BLaER1 (cell line): ENCODE measurements around the gene RBP3.

Source experiments
- H3K27ac ChIP-seq: shearing (Covaris generic); formaldehyde crosslinking; 2 replicates; pipeline ENCODE4 v1.8.1; 2022
- H3K27me3 ChIP-seq: shearing (Covaris generic); formaldehyde crosslinking; 2 replicates; pipeline ENCODE4 v1.8.1; 2022
- H3K36me3 ChIP-seq: shearing (Covaris generic); formaldehyde crosslinking; 2 replicates; pipeline ENCODE4 v1.8.1; 2022
- H3K4me1 ChIP-seq: shearing (Covaris generic); formaldehyde crosslinking; 2 replicates; pipeline ENCODE4 v1.8.1; 2022
- H3K4me2 ChIP-seq: shearing (Covaris generic); formaldehyde crosslinking; 2 replicates; pipeline ENCODE4 v1.8.1; 2022
- H3K4me3 ChIP-seq: shearing (Covaris generic); formaldehyde crosslinking; 2 replicates; pipeline ENCODE4 v1.8.1; 2022
- H3K9ac ChIP-seq: shearing (Covaris generic); formaldehyde crosslinking; 2 replicates; pipeline ENCODE4 v1.8.1; 2022
- H3K9me3 ChIP-seq: shearing (Covaris generic); formaldehyde crosslinking; 2 replicates; pipeline ENCODE4 v1.8.1; 2022
- H4K20me1 ChIP-seq: shearing (Covaris generic); formaldehyde crosslinking; 2 replicates; pipeline ENCODE4 v1.8.1; 2022
- Cebpa-rat ChIP-seq: shearing (Covaris generic); IDR thresholded peaks from 2 replicates; pipeline ENCODE4 v1.8.1; 2022

The RBP3 gene

GRCh38 chr10:47354900-47355299, 6.7 kb downstream of the RBP3 start:
- TF ChIP-seq Cebpa-rat, result no peak
- H3K27me3 ChIP-seq, result no peaks in the 10 kb centered on the region
- no peak overlapping the region for H3K4me2 ChIP-seq
- no peaks in the 10 kb centered on the region for H4K20me1 ChIP-seq
- no peak overlapping the region for H3K27ac ChIP-seq
- H3K4me3 ChIP-seq, result no peak overlapping the region
- H3K4me1 ChIP-seq, result no peaks in the 10 kb centered on the region
- no peaks in the 10 kb centered on the region for H3K36me3 ChIP-seq
- H3K9me3 ChIP-seq, result no peaks in the 10 kb centered on the region
- no peak overlapping the region for H3K9ac ChIP-seq

GRCh38 chr10:47356708-47357107, 8.5 kb downstream of the RBP3 start:
- Histone ChIP-seq H4K20me1 (no peaks in the 10 kb centered on the region), H3K4me3 (no peak overlapping the region), H3K9me3 (no peaks in the 10 kb centered on the region), H3K27me3 (no peaks in the 10 kb centered on the region), H3K4me2 (no peak overlapping the region), H3K27ac (no peak overlapping the region), H3K36me3 (no peaks in the 10 kb centered on the region), H3K4me1 (peaks cover 8% of the 10 kb centered on the region), H3K9ac (no peak overlapping the region)
- TF ChIP-seq Cebpa-rat, result no peak

- Histone ChIP-seq H4K20me1 (no peaks in the 10 kb centered on the region), H3K9ac (no peak overlapping the region), H3K9me3 (no peaks in the 10 kb centered on the region), H3K27me3 (no peaks in the 10 kb centered on the region), H3K27ac (no peak overlapping the region), H3K4me3 (no peak overlapping the region), H3K4me2 (no peak overlapping the region), H3K36me3 (no peaks in the 10 kb centered on the region), H3K4me1 (peaks cover 8% of the 10 kb centered on the region)
- no peak for TF ChIP-seq Cebpa-rat
Measured at GRCh38 chr10:47357131-47357582, 9.0 kb downstream of the RBP3 start.

GRCh38 chr10:47357911-47358310, 9.7 kb downstream of the RBP3 start:
- no peaks in the 10 kb centered on the region for H3K9me3 ChIP-seq
- no peaks in the 10 kb centered on the region for H3K36me3 ChIP-seq
- H3K9ac ChIP-seq, result no peak overlapping the region
- H4K20me1 ChIP-seq, result no peaks in the 10 kb centered on the region
- no peak overlapping the region for H3K4me3 ChIP-seq
- H3K4me1 ChIP-seq, result peaks cover 8% of the 10 kb centered on the region
- H3K27ac ChIP-seq, result no peak overlapping the region
- no peaks in the 10 kb centered on the region for H3K27me3 ChIP-seq
- no peak overlapping the region for H3K4me2 ChIP-seq
- TF ChIP-seq Cebpa-rat, result no peak

- H3K27ac ChIP-seq, result no peak overlapping the region
Measured at GRCh38 chr10:47358457-47358856, 10.3 kb downstream of the RBP3 start.

GRCh38 chr10:47359101-47359500, 10.9 kb downstream of the RBP3 start:
- H3K27me3 ChIP-seq, result no peaks in the 10 kb centered on the region
- H3K9me3 ChIP-seq, result no peaks in the 10 kb centered on the region
- H4K20me1 ChIP-seq, result no peaks in the 10 kb centered on the region
- no peaks in the 10 kb centered on the region for H3K36me3 ChIP-seq
- H3K9ac ChIP-seq, result no peak overlapping the region
- no peak overlapping the region for H3K4me2 ChIP-seq
- no peak for TF ChIP-seq Cebpa-rat
- H3K4me3 ChIP-seq, result no peak overlapping the region
- no peak overlapping the region for H3K27ac ChIP-seq
- H3K4me1 ChIP-seq, result peaks cover 8% of the 10 kb centered on the region

More at GRCh38 chr10:47358457-47358856, 10.3 kb downstream of the RBP3 start:
- Histone ChIP-seq H3K36me3 (no peaks in the 10 kb centered on the region), H3K4me2 (no peak overlapping the region), H3K4me3 (no peak overlapping the region), H3K27me3 (no peaks in the 10 kb centered on the region), H3K9ac (no peak overlapping the region), H3K4me1 (peaks cover 8% of the 10 kb centered on the region), H4K20me1 (no peaks in the 10 kb centered on the region), H3K9me3 (no peaks in the 10 kb centered on the region)
- TF ChIP-seq Cebpa-rat, result no peak

GRCh38 chr10:47359626-47360418, 11.7 kb downstream of the RBP3 start:
- Histone ChIP-seq H3K27me3 (no peaks in the 10 kb centered on the region), H3K9ac (no peak overlapping the region), H3K36me3 (no peaks in the 10 kb centered on the region), H4K20me1 (no peaks in the 10 kb centered on the region), H3K27ac (no peak overlapping the region), H3K9me3 (no peaks in the 10 kb centered on the region), H3K4me2 (no peak overlapping the region), H3K4me1 (peaks cover 8% of the 10 kb centered on the region), H3K4me3 (no peak overlapping the region)
- no peak for TF ChIP-seq Cebpa-rat

GRCh38 chr10:47360419-47361040, 12.4 kb downstream of the RBP3 start:
- no peak overlapping the region for H3K4me3 ChIP-seq
- H4K20me1 ChIP-seq, result no peaks in the 10 kb centered on the region
- TF ChIP-seq Cebpa-rat, result no peak
- peaks cover 8% of the 10 kb centered on the region for H3K4me1 ChIP-seq
- H3K9ac ChIP-seq, result no peak overlapping the region
- no peaks in the 10 kb centered on the region for H3K27me3 ChIP-seq
- no peak overlapping the region for H3K4me2 ChIP-seq
- H3K36me3 ChIP-seq, result no peaks in the 10 kb centered on the region
- no peaks in the 10 kb centered on the region for H3K9me3 ChIP-seq
- H3K27ac ChIP-seq, result no peak overlapping the region

- no peak overlapping the region for H3K27ac ChIP-seq
- H3K4me1 ChIP-seq, result peaks cover 8% of the 10 kb centered on the region
- no peaks in the 10 kb centered on the region for H4K20me1 ChIP-seq
- H3K4me3 ChIP-seq, result no peak overlapping the region
- H3K27me3 ChIP-seq, result no peaks in the 10 kb centered on the region
- H3K9me3 ChIP-seq, result no peaks in the 10 kb centered on the region
- H3K4me2 ChIP-seq, result no peak overlapping the region
- no peak overlapping the region for H3K9ac ChIP-seq
- no peak for TF ChIP-seq Cebpa-rat
- no peaks in the 10 kb centered on the region for H3K36me3 ChIP-seq
Measured at GRCh38 chr10:47361293-47361692, 13.1 kb downstream of the RBP3 start.

- TF ChIP-seq Cebpa-rat, result no peak
Measured at GRCh38 chr10:47362199-47362598, 14.0 kb downstream of the RBP3 start.

More at GRCh38 chr10:47362199-47362598, 14.0 kb downstream of the RBP3 start:
- Histone ChIP-seq H3K27me3 (no peaks in the 10 kb centered on the region), H3K4me3 (no peak overlapping the region), H4K20me1 (no peaks in the 10 kb centered on the region), H3K27ac (no peak overlapping the region), H3K9ac (no peak overlapping the region), H3K36me3 (no peaks in the 10 kb centered on the region), H3K4me2 (no peak overlapping the region), H3K9me3 (no peaks in the 10 kb centered on the region), H3K4me1 (peaks cover 8% of the 10 kb centered on the region)
